Urinary bladder (tissue), 4 donors: ENCODE measurements around the gene PGC. TPM values are rescaled to one million over a fixed set of nuclear protein-coding genes. Genes with fewer than 3 reads are reported as not detected.

Experiments used
- DNase-seq: peaks from one replicate; pipeline ENCODE4 v3.0.0-alpha.2; 2015; ENCODE audit errors: extremely low spot score
- H3K27ac ChIP-seq: one replicate; pipeline ENCODE4 v1.5.1; 2013; ENCODE audit warnings: low read depth, mild to moderate bottlenecking, moderate library complexity
- H3K36me3 ChIP-seq: one replicate; pipeline ENCODE4 v1.6.1; 2013; ENCODE audit warnings: mild to moderate bottlenecking, moderate library complexity; ENCODE audit not compliant: insufficient read depth
- H3K4me1 ChIP-seq: one replicate; pipeline ENCODE4 v1.6.1; 2013; ENCODE audit warnings: mild to moderate bottlenecking, moderate library complexity; ENCODE audit not compliant: insufficient read depth
- H3K4me3 ChIP-seq: one replicate; pipeline ENCODE4 v1.5.1; 2013; ENCODE audit warnings: low read depth, low read length
- WGBS: extraction: QIAGEN DNeasy Blood & Tissue Kit; methylation state at CpG from one replicate; pipeline ENCODE4 v1.1.7; 2013; 5-methylcytosine and 5-hydroxymethylcytosine counted together
- polyA plus RNA-seq: library from polyadenylated mRNA; stranded (reverse); fragments of 200-250 nt; gene quantifications from one replicate; pipeline ENCODE4 v1.2.3, GENCODE V29; 2013
- small RNA-seq: library from RNA; depleted of rRNA; stranded (forward); fragments of <200 nt; gene quantifications from one replicate; pipeline ENCODE3, GENCODE V24; 2014
- total RNA-seq: library from RNA; depleted of rRNA; stranded (reverse); fragments of >200 nt; gene quantifications from one replicate; pipeline ENCODE4 v1.2.3, GENCODE V29; 2014
- donor health status: healthy with polysubstance abuse.
- donor health status: healthy.

Gene PGC
- total and polyA plus RNA-seq, 2 donors = not detected

- DNase-seq = no peak
- Histone ChIP-seq H3K4me3 (no peak overlapping the region), H3K36me3 (no peaks in the 10 kb centered on the region), H3K27ac (no peak overlapping the region), H3K4me1 (no peaks in the 10 kb centered on the region)
- 92% methylated on average over 2 of the region's 2 CpGs for WGBS
Measured at GRCh38 chr6:41692730-41693129, 54.5 kb downstream of the PGC start.

- Histone ChIP-seq H3K4me3 (no peak overlapping the region), H3K4me1 (no peaks in the 10 kb centered on the region), H3K36me3 (no peaks in the 10 kb centered on the region), H3K27ac (no peak overlapping the region)
- DNase-seq = no peak
Measured at GRCh38 chr6:41692080-41692675, 55.0 kb downstream of the PGC start.

- DNase-seq = no peak
- no peaks in the 10 kb centered on the region for H3K36me3 ChIP-seq
- no peak overlapping the region for H3K4me3 ChIP-seq
- H3K27ac ChIP-seq = no peak overlapping the region
- H3K4me1 ChIP-seq = no peaks in the 10 kb centered on the region
- WGBS = 87% methylated on average over 8 of the region's 8 CpGs
Measured at GRCh38 chr6:41691426-41692079, 55.6 kb downstream of the PGC start.

GRCh38 chr6:41690541-41691330 is 56.5 kb downstream of the PGC start:
- H3K4me1 ChIP-seq = no peaks in the 10 kb centered on the region
- no peak overlapping the region for H3K4me3 ChIP-seq
- H3K36me3 ChIP-seq = peaks cover 2% of the 10 kb centered on the region
- WGBS = 94% methylated on average over 25 of the region's 25 CpGs
- no peak for DNase-seq
- H3K27ac ChIP-seq = no peak overlapping the region

- H3K27ac ChIP-seq = no peak overlapping the region
- H3K36me3 ChIP-seq = peaks cover 2% of the 10 kb centered on the region
- DNase-seq = no peak
- 67% methylated on average over 9 of the region's 9 CpGs for WGBS
- no peaks in the 10 kb centered on the region for H3K4me1 ChIP-seq
- H3K4me3 ChIP-seq = no peak overlapping the region
Measured at GRCh38 chr6:41689171-41690008, 57.8 kb downstream of the PGC start.

GRCh38 chr6:41688256-41688965 is 58.8 kb downstream of the PGC start:
- H3K27ac ChIP-seq = no peak overlapping the region
- no peak for DNase-seq

GRCh38 chr6:41687501-41688175 is 59.6 kb downstream of the PGC start:
- Histone ChIP-seq H3K27ac (no peak overlapping the region), H3K4me1 (no peaks in the 10 kb centered on the region), H3K36me3 (peaks cover 2% of the 10 kb centered on the region), H3K4me3 (no peak overlapping the region)
- WGBS = 73% methylated on average over 9 of the region's 9 CpGs
- no peak for DNase-seq

More at GRCh38 chr6:41688256-41688965, 58.8 kb downstream of the PGC start:
- H3K4me3 ChIP-seq = no peak overlapping the region
- H3K4me1 ChIP-seq = no peaks in the 10 kb centered on the region
- H3K36me3 ChIP-seq = peaks cover 2% of the 10 kb centered on the region
- 79% methylated on average over 5 of the region's 5 CpGs for WGBS

Small RNAs within 50 kb of the gene (small RNA-seq; reads per million reads assigned to genes)
- not detected for gene AL365205.2
- gene AL365205.3 = not detected

Other genes with a start within 250 kb of the PGC start
- gene FOXP4, start 201.0 kb downstream of the PGC start, total RNA-seq = 1.6 TPM
- 18.0 TPM for gene FOXP4, start 201.0 kb downstream of the PGC start, polyA plus RNA-seq
- gene MDFI, start 108.9 kb downstream of the PGC start, total RNA-seq = 32.6 TPM
- 20.6 TPM for gene MDFI, start 108.9 kb downstream of the PGC start, polyA plus RNA-seq
- gene TFEB, start 11.8 kb downstream of the PGC start, total RNA-seq = 4.3 TPM
- 25.4 TPM for gene TFEB, start 11.8 kb downstream of the PGC start, polyA plus RNA-seq
- gene FRS3, start 32.5 kb upstream of the PGC start, total RNA-seq = 1.9 TPM
- 7.4 TPM for gene FRS3, start 32.5 kb upstream of the PGC start, polyA plus RNA-seq
- gene PRICKLE4, start 33.4 kb upstream of the PGC start, total RNA-seq = 3.1 TPM
- gene PRICKLE4, start 33.4 kb upstream of the PGC start, polyA plus RNA-seq = 3.7 TPM
- gene TOMM6, start 40.3 kb upstream of the PGC start, total RNA-seq = 34.4 TPM
- 181 TPM for gene TOMM6, start 40.3 kb upstream of the PGC start, polyA plus RNA-seq
- gene USP49, start 148.0 kb upstream of the PGC start, total RNA-seq = 4.9 TPM
- gene USP49, start 148.0 kb upstream of the PGC start, polyA plus RNA-seq = 2.3 TPM
- 22.5 TPM for gene MED20, start 173.7 kb upstream of the PGC start, total RNA-seq
- gene MED20, start 173.7 kb upstream of the PGC start, polyA plus RNA-seq = 15.6 TPM
- gene BYSL, start 174.1 kb upstream of the PGC start, total RNA-seq = 8.7 TPM
- 15.4 TPM for gene BYSL, start 174.1 kb upstream of the PGC start, polyA plus RNA-seq
- 18.1 TPM for gene CCND3, start 194.4 kb upstream of the PGC start, total RNA-seq
- 98.9 TPM for gene CCND3, start 194.4 kb upstream of the PGC start, polyA plus RNA-seq